Testis (tissue), 2 donors: ENCODE results near the gene SEPTIN2.

ENCODE experiments used
- POLR2A ChIP-seq: fragments of 450-650 bp; IDR thresholded peaks from one replicate; pipeline ENCODE4 v1.6.1; 2017; ENCODE audit warnings: antibody characterized with exemption, mild to moderate bottlenecking, moderate library complexity
- TF ChIP-seq, protein P1 (sequence below), 3 experiments: fragments of 450-650 bp in 2 of 3; fragments of 200-600 bp in 1 of 3; sonication (generic) in 1 of 3; IDR thresholded peaks; one replicate each; pipeline ENCODE4 v1.5.1; 2016 to 2019; ENCODE audit warnings: antibody characterized with exemption in 3 of 3, mild to moderate bottlenecking in 2 of 3, moderate library complexity in 1 of 3

DNA sequence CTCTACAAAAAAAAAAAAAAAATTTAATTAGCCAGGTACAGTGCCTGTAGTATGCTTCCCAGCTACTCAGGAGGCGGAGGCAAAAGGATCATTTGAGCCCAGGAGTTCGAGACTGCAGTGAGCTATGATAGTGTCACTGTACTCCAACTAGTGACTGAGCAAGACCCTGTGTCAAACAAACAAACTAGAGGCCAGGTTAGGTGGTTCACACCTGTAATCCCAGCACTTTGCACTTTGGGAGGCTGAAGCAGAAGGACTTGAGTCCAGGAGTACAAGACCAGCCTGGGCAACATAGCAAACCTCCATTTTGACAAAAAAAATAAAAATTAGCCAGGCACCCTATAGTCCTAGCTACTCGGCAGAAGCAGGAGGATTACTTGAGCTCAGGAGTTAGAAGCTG is 13.6 kb upstream of the SEPTIN2 start:
- TF ChIP-seq, protein P1, sequence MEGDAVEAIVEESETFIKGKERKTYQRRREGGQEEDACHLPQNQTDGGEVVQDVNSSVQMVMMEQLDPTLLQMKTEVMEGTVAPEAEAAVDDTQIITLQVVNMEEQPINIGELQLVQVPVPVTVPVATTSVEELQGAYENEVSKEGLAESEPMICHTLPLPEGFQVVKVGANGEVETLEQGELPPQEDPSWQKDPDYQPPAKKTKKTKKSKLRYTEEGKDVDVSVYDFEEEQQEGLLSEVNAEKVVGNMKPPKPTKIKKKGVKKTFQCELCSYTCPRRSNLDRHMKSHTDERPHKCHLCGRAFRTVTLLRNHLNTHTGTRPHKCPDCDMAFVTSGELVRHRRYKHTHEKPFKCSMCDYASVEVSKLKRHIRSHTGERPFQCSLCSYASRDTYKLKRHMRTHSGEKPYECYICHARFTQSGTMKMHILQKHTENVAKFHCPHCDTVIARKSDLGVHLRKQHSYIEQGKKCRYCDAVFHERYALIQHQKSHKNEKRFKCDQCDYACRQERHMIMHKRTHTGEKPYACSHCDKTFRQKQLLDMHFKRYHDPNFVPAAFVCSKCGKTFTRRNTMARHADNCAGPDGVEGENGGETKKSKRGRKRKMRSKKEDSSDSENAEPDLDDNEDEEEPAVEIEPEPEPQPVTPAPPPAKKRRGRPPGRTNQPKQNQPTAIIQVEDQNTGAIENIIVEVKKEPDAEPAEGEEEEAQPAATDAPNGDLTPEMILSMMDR (IDR thresholded peaks at IDR 0.05), result no peak
- TF ChIP-seq POLR2A, result no peak
